Right ventricle myocardium inferior (tissue), 1 donor: Measurements from ENCODE around the gene DNAJC7. TPM values are rescaled to one million over a fixed set of nuclear protein-coding genes. Genes with fewer than 3 reads are reported as not detected.
"Not testable (repeated sequence)": the region's sequence is repeated elsewhere in the genome, so short reads cannot be mapped to it uniquely, and the experiment has no call there.

Source experiments
- ATAC-seq: fragments of 200-7000 bp; cut with Tn5 transposase; one replicate; pipeline ENCODE4 v1.9.1; 2020; ENCODE audit warnings: mild to moderate bottlenecking, moderate library complexity
- DNase-seq: peaks from one replicate; pipeline ENCODE4 v3.0.0; 2021; ENCODE audit errors: missing footprints
- intact Hi-C: fragments of 100-400 bp; cut with DNase I; formaldehyde crosslinking; loops from one replicate; pipeline ENCODE4 v1.11.0; 2022
- total RNA-seq: library from RNA; stranded (reverse); fragmentation: NEBNext Ultra II Directional; extraction: Animal tissue kit (Norgen Biotek cat#: 25700); gene quantifications from one replicate; pipeline ENCODE4 v1.2.1, GENCODE V29; 2021
- donor health status: DM: no; HTN: yes; CAD: no; lungs with severe emphysema.

DNAJC7 gene
- total RNA-seq, 1 donor from 2014 or later, result 79.0 TPM

GRCh38 chr17:41941168-41941567, 76.1 kb downstream of the DNAJC7 start:
- intact Hi-C loops, result no loop called here
- DNase-seq, result no peak
- no peak for ATAC-seq

GRCh38 chr17:41939693-41940090, 77.5 kb downstream of the DNAJC7 start:
- intact Hi-C loops, result no loop called here
- no peak for DNase-seq
- no peak for ATAC-seq

- ATAC-seq (no peak), DNase-seq (no peak)
- intact Hi-C loops, result no loop called here
Observed at GRCh38 chr17:41939044-41939692, 78.1 kb downstream of the DNAJC7 start.

GRCh38 chr17:41937970-41938954, 79.0 kb downstream of the DNAJC7 start:
- DNase-seq (peak; percentile 75), ATAC-seq (peak; percentile 86)
- intact Hi-C loops, result no loop called here

- ATAC-seq (no peak), DNase-seq (no peak)
- intact Hi-C loops, result no loop called here
Observed at GRCh38 chr17:41935641-41936040, 81.6 kb downstream of the DNAJC7 start.

- no peak for DNase-seq
- no peak for ATAC-seq
- intact Hi-C loops, result no loop called here
Observed at GRCh38 chr17:41932816-41933389, 84.3 kb downstream of the DNAJC7 start.

GRCh38 chr17:41931715-41932114, 85.5 kb downstream of the DNAJC7 start:
- ATAC-seq, intact Hi-C loops, DNase-seq: not testable (repeated sequence)

- DNase-seq, ATAC-seq, intact Hi-C loops: not testable (repeated sequence)
Observed at GRCh38 chr17:41930833-41931156, 86.4 kb downstream of the DNAJC7 start.

- intact Hi-C loops, result no loop called here
- DNase-seq, result peak; percentile 99
- peak; percentile 99 for ATAC-seq
Observed at GRCh38 chr17:41930009-41930832, 87.0 kb downstream of the DNAJC7 start, which contains the start of gene ODAD4. Gene ODAD4, plus strand, starts transcription at chr17:41930617. Its CDS starts 107 bp downstream, at chr17:41930724.

GRCh38 chr17:41928693-41929251, 88.5 kb downstream of the DNAJC7 start:
- ATAC-seq (no peak), DNase-seq (no peak)
- intact Hi-C loops, result no loop called here

Other genes starting within 250 kb of the DNAJC7 start
- gene JUP, start 230.7 kb downstream of the DNAJC7 start, total RNA-seq, result 192 TPM
- gene P3H4, start 205.5 kb downstream of the DNAJC7 start, total RNA-seq, result 7.8 TPM
- gene FKBP10, start 204.4 kb downstream of the DNAJC7 start, total RNA-seq, result 11.7 TPM
- 18.1 TPM for gene NT5C3B, start 181.2 kb downstream of the DNAJC7 start, total RNA-seq
- gene KLHL10, start 179.6 kb downstream of the DNAJC7 start, total RNA-seq, result not detected
- 3.7 TPM for gene KLHL11, start 152.0 kb downstream of the DNAJC7 start, total RNA-seq
- 32.3 TPM for gene ACLY, start 98.5 kb downstream of the DNAJC7 start, total RNA-seq
- gene ODAD4, start 86.8 kb downstream of the DNAJC7 start, total RNA-seq, result 0.76 TPM
- 28.2 TPM for gene CNP, start 50.6 kb downstream of the DNAJC7 start, total RNA-seq
- 47.1 TPM for gene NKIRAS2, start 2.7 kb upstream of the DNAJC7 start, total RNA-seq
- gene C17orf113, start 33.2 kb upstream of the DNAJC7 start, total RNA-seq, result 0.73 TPM
- gene ZNF385C, start 81.0 kb upstream of the DNAJC7 start, total RNA-seq, result 0.11 TPM
- gene DHX58, start 95.3 kb upstream of the DNAJC7 start, total RNA-seq, result 5.0 TPM
- 22.0 TPM for gene KAT2A, start 103.9 kb upstream of the DNAJC7 start, total RNA-seq
- gene HSPB9, start 105.4 kb upstream of the DNAJC7 start, total RNA-seq, result 0.11 TPM
- gene RAB5C, start 137.6 kb upstream of the DNAJC7 start, total RNA-seq, result 45.6 TPM
- gene KCNH4, start 163.7 kb upstream of the DNAJC7 start, total RNA-seq, result 0.24 TPM
- gene HCRT, start 168.0 kb upstream of the DNAJC7 start, total RNA-seq, result not detected
- 7.1 TPM for gene GHDC, start 177.1 kb upstream of the DNAJC7 start, total RNA-seq